GF-D8 (cell line): ENCODE data around the gene CDH4.

ENCODE experiments used
- DNase-seq: peaks from one replicate; lab custom pipeline; 2025; lab: John Stamatoyannopoulos, UW

Gene CDH4

GRCh38 chr20:61694682-61695081, 442.6 kb downstream of the CDH4 start:
- DNase-seq = no peak

GRCh38 chr20:61695741-61696140, 443.7 kb downstream of the CDH4 start:
- no peak for DNase-seq

GRCh38 chr20:61696181-61696735, 444.2 kb downstream of the CDH4 start:
- no peak for DNase-seq

- no peak for DNase-seq
These were observed 445.9 kb downstream of the CDH4 start for GRCh38 chr20:61697666-61698597.

GRCh38 chr20:61698598-61699494, 446.8 kb downstream of the CDH4 start:
- no peak for DNase-seq

GRCh38 chr20:61699495-61700374, 447.7 kb downstream of the CDH4 start:
- no peak for DNase-seq

GRCh38 chr20:61700595-61701140, 448.6 kb downstream of the CDH4 start:
- no peak for DNase-seq

- no peak for DNase-seq
These were observed 449.3 kb downstream of the CDH4 start for GRCh38 chr20:61701401-61701800.

- no peak for DNase-seq
These were observed 449.7 kb downstream of the CDH4 start for GRCh38 chr20:61701802-61702201.

- no peak for DNase-seq
These were observed 450.2 kb downstream of the CDH4 start for GRCh38 chr20:61702246-61702645.

- DNase-seq = no peak
These were observed 452.6 kb downstream of the CDH4 start for GRCh38 chr20:61704661-61705060.

GRCh38 chr20:61705386-61706258, 453.6 kb downstream of the CDH4 start:
- DNase-seq = no peak

GRCh38 chr20:61706259-61706961, 454.3 kb downstream of the CDH4 start:
- no peak for DNase-seq

GRCh38 chr20:61708891-61709290, 456.8 kb downstream of the CDH4 start:
- DNase-seq = no peak

- DNase-seq = no peak
These were observed 458.0 kb downstream of the CDH4 start for GRCh38 chr20:61710108-61710507.

- no peak for DNase-seq
These were observed 460.6 kb downstream of the CDH4 start for GRCh38 chr20:61712688-61713087.

- no peak for DNase-seq
These were observed 466.4 kb downstream of the CDH4 start for GRCh38 chr20:61718361-61719005.

GRCh38 chr20:61719691-61720347, 467.8 kb downstream of the CDH4 start:
- DNase-seq = no peak

GRCh38 chr20:61720348-61720696, 468.3 kb downstream of the CDH4 start:
- DNase-seq = no peak
